Gastroesophageal sphincter (tissue), 3 donors: ENCODE data around the gene NELFB.

Experiments
- POLR2AphosphoS5 ChIP-seq: sonication (generic); formaldehyde crosslinking; IDR thresholded peaks from one replicate; pipeline ENCODE4 v1.6.1; 2017; ENCODE audit warnings: antibody characterized with exemption
- TF ChIP-seq, protein P1 (sequence below), 4 experiments: fragments of 200-600 bp in 2 of 4; fragments of 450-650 bp in 2 of 4; sonication (generic) in 1 of 4; IDR thresholded peaks; one replicate each; pipeline ENCODE4 v1.5.1; 2017 to 2019; ENCODE audit warnings: antibody characterized with exemption in 4 of 4, mild to moderate bottlenecking in 2 of 4, moderate library complexity in 2 of 4

- no peak for TF ChIP-seq POLR2AphosphoS5
- TF ChIP-seq, protein P1, sequence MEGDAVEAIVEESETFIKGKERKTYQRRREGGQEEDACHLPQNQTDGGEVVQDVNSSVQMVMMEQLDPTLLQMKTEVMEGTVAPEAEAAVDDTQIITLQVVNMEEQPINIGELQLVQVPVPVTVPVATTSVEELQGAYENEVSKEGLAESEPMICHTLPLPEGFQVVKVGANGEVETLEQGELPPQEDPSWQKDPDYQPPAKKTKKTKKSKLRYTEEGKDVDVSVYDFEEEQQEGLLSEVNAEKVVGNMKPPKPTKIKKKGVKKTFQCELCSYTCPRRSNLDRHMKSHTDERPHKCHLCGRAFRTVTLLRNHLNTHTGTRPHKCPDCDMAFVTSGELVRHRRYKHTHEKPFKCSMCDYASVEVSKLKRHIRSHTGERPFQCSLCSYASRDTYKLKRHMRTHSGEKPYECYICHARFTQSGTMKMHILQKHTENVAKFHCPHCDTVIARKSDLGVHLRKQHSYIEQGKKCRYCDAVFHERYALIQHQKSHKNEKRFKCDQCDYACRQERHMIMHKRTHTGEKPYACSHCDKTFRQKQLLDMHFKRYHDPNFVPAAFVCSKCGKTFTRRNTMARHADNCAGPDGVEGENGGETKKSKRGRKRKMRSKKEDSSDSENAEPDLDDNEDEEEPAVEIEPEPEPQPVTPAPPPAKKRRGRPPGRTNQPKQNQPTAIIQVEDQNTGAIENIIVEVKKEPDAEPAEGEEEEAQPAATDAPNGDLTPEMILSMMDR (IDR thresholded peaks at IDR 0.05), result no peak
Observed at GRCh38 chr9:137305798-137306065, 50.6 kb downstream of the NELFB start.
